SK-N-SH treated with all-trans-retinoic acid at 6 μM for 48 hours (cell line): ENCODE data around the gene GSE1.

Experiments used
- ATAC-seq: fragments of 200-7000 bp; cut with Tn5 transposase; 3 replicates; pipeline ENCODE4 v1.9.1; 2020; ENCODE audit warnings: mild to moderate bottlenecking, moderate library complexity
- BACH2 ChIP-seq: fragments of 250-450 bp; sonication (Bioruptor Pico); IDR thresholded peaks from 2 replicates; pipeline ENCODE4 v1.9.0; 2021; ENCODE audit warnings: mild to moderate bottlenecking, borderline replicate concordance
- CSDC2 ChIP-seq: fragments of 250-450 bp; sonication (Bioruptor Pico); IDR thresholded peaks from 2 replicates; pipeline ENCODE4 v1.5.0; 2020; ENCODE audit warnings: mild to moderate bottlenecking, moderate library complexity
- CSRNP3 ChIP-seq: fragments of 250-450 bp; sonication (Bioruptor Pico); IDR thresholded peaks from 2 replicates; pipeline ENCODE4 v1.5.1; 2021; ENCODE audit warnings: mild to moderate bottlenecking, moderate library complexity
- GLIS3 ChIP-seq: fragments of 250-450 bp; sonication (Bioruptor Pico); IDR thresholded peaks from 2 replicates; pipeline ENCODE4 v1.5.0; 2020; ENCODE audit warnings: mild to moderate bottlenecking, moderate library complexity
- ISL1 ChIP-seq: fragments of 250-450 bp; sonication (Bioruptor Pico); IDR thresholded peaks from 2 replicates; pipeline ENCODE4 v2.1.2; 2022; ENCODE audit warnings: mild to moderate bottlenecking, moderate library complexity
- OSR1 ChIP-seq: fragments of 250-450 bp; sonication (Bioruptor Pico); IDR thresholded peaks from 2 replicates; pipeline ENCODE4 v1.8.0; 2022; ENCODE audit warnings: moderate library complexity, mild to moderate bottlenecking, inconsistent platforms
- PATZ1 ChIP-seq: fragments of 250-450 bp; sonication (Bioruptor Pico); IDR thresholded peaks from 2 replicates; pipeline ENCODE4 v1.8.0; 2020; ENCODE audit warnings: mild to moderate bottlenecking, moderate library complexity, borderline replicate concordance
- POU6F1 ChIP-seq: fragments of 250-450 bp; sonication (Bioruptor Pico); IDR thresholded peaks from 2 replicates; pipeline ENCODE4 v1.8.0; 2021; ENCODE audit warnings: low read depth, mild to moderate bottlenecking, moderate library complexity, borderline replicate concordance
- PPARA ChIP-seq: fragments of 250-450 bp; sonication (Bioruptor Pico); IDR thresholded peaks from 2 replicates; pipeline ENCODE4 v1.5.0; 2020; ENCODE audit warnings: mild to moderate bottlenecking, borderline replicate concordance
- RARB ChIP-seq: fragments of 250-450 bp; sonication (Bioruptor Pico); IDR thresholded peaks from 2 replicates; pipeline ENCODE4 v1.8.0; 2021; ENCODE audit warnings: mild to moderate bottlenecking, moderate library complexity
- SNAI2 ChIP-seq: fragments of 250-450 bp; sonication (Bioruptor Pico); IDR thresholded peaks from 2 replicates; pipeline ENCODE4 v1.5.0; 2020; ENCODE audit warnings: mild to moderate bottlenecking, moderate library complexity
- TCF4 ChIP-seq: fragments of 250-450 bp; sonication (Bioruptor Pico); IDR thresholded peaks from 2 replicates; pipeline ENCODE4 v1.8.0; 2021; ENCODE audit warnings: mild to moderate bottlenecking, moderate library complexity, borderline replicate concordance
- TOX ChIP-seq: fragments of 250-450 bp; sonication (Bioruptor Pico); IDR thresholded peaks from 2 replicates; pipeline ENCODE4 v1.8.0; 2021; ENCODE audit warnings: mild to moderate bottlenecking, moderate library complexity, borderline replicate concordance
- TSHZ2 ChIP-seq: fragments of 250-450 bp; sonication (Bioruptor Pico); IDR thresholded peaks from 2 replicates; pipeline ENCODE4 v1.5.0; 2020; ENCODE audit warnings: mild to moderate bottlenecking, moderate library complexity
- ZC3H10 ChIP-seq: fragments of 250-450 bp; sonication (Bioruptor Pico); IDR thresholded peaks from 2 replicates; pipeline ENCODE4 v1.5.1; 2021; ENCODE audit warnings: mild to moderate bottlenecking, moderate library complexity
- ZFP3 ChIP-seq: fragments of 250-450 bp; sonication (Bioruptor Pico); IDR thresholded peaks from 2 replicates; pipeline ENCODE4 v1.5.0; 2020; ENCODE audit warnings: mild to moderate bottlenecking, moderate library complexity
- ZNF70 ChIP-seq: fragments of 450-650 bp; formaldehyde crosslinking; IDR thresholded peaks from 2 replicates; pipeline ENCODE4 v1.5.0; 2020; ENCODE audit warnings: mild to moderate bottlenecking, moderate library complexity
- ZNF8 ChIP-seq: fragments of 450-650 bp; formaldehyde crosslinking; IDR thresholded peaks from 2 replicates; pipeline ENCODE4 v1.5.0; 2020; ENCODE audit warnings: mild to moderate bottlenecking, moderate library complexity

The GSE1 gene

GRCh38 chr16:85615014-85615851 lies 2.1 kb downstream of the GSE1 start:
- no peak for ATAC-seq
- TF ChIP-seq TCF4 (CRISPR knock-in tag) (no peak), PATZ1 (CRISPR knock-in tag) (no peak), ZC3H10 (CRISPR knock-in tag) (no peak), POU6F1 (CRISPR knock-in tag) (no peak), TOX (CRISPR knock-in tag) (no peak), ZFP3 (CRISPR knock-in tag) (no peak), CSDC2 (CRISPR knock-in tag) (no peak), CSRNP3 (CRISPR knock-in tag) (no peak), BACH2 (no peak), RARB (CRISPR knock-in tag) (no peak), SNAI2 (CRISPR knock-in tag) (no peak), OSR1 (CRISPR knock-in tag) (no peak), GLIS3 (CRISPR knock-in tag) (no peak), ZNF8 (CRISPR knock-in tag) (no peak), ZNF70 (no peak), ISL1 (no peak), TSHZ2 (no peak)

- peak; percentile 40 for ATAC-seq
- TF ChIP-seq SNAI2 (CRISPR knock-in tag) (no peak), CSDC2 (CRISPR knock-in tag) (no peak), TSHZ2 (no peak), PATZ1 (CRISPR knock-in tag) (no peak), CSRNP3 (CRISPR knock-in tag) (no peak), OSR1 (CRISPR knock-in tag) (no peak), PPARA (CRISPR knock-in tag) (no peak), ZNF8 (CRISPR knock-in tag) (no peak)
Observed at GRCh38 chr16:85615852-85616606, 2.9 kb downstream of the GSE1 start.
